NT2/D1 (cell line): ENCODE results near the gene ACO1.

Experiments
- DNase-seq: peaks from one replicate; pipeline ENCODE4 v3.0.0-alpha.2; 2011; ENCODE audit warnings: low read depth, low spot score
- H3K27me3 ChIP-seq: 2 replicates; pipeline ENCODE4 v1.6.0; 2011; ENCODE audit warnings: mild to moderate bottlenecking; ENCODE audit not compliant: insufficient read length, insufficient read depth
- H3K36me3 ChIP-seq: 2 replicates; pipeline ENCODE4 v1.6.1; 2011; ENCODE audit warnings: mild to moderate bottlenecking, low read length, mixed read lengths; ENCODE audit not compliant: insufficient read depth, insufficient read length
- H3K4me1 ChIP-seq: 2 replicates; pipeline ENCODE4 v1.5.1; 2011; ENCODE audit not compliant: insufficient read depth, insufficient read length
- H3K4me3 ChIP-seq: 2 replicates; pipeline ENCODE4 v1.5.1; 2011; ENCODE audit warnings: low read depth; ENCODE audit not compliant: insufficient read length
- H3K9ac ChIP-seq: 2 replicates; pipeline ENCODE4 v1.6.0; 2011; ENCODE audit warnings: low read depth; ENCODE audit not compliant: insufficient read length
- H3K9me3 ChIP-seq: 2 replicates; pipeline ENCODE4 v1.5.1; 2011; ENCODE audit warnings: mild to moderate bottlenecking, low read length; ENCODE audit not compliant: insufficient read depth
- SUZ12 ChIP-seq: IDR thresholded peaks from 2 replicates; pipeline ENCODE4 v1.6.1; 2011; ENCODE audit not compliant: insufficient read length, insufficient read depth; ENCODE audit errors: extremely low read depth
- YY1 ChIP-seq: IDR thresholded peaks from 2 replicates; pipeline ENCODE4 v1.6.1; 2011; ENCODE audit not compliant: insufficient read length, insufficient read depth
- ZNF274 ChIP-seq: IDR thresholded peaks from 2 replicates; pipeline ENCODE4 v1.6.1; 2011; ENCODE audit warnings: mild to moderate bottlenecking, low read depth, low read length

The ACO1 gene

DNA sequence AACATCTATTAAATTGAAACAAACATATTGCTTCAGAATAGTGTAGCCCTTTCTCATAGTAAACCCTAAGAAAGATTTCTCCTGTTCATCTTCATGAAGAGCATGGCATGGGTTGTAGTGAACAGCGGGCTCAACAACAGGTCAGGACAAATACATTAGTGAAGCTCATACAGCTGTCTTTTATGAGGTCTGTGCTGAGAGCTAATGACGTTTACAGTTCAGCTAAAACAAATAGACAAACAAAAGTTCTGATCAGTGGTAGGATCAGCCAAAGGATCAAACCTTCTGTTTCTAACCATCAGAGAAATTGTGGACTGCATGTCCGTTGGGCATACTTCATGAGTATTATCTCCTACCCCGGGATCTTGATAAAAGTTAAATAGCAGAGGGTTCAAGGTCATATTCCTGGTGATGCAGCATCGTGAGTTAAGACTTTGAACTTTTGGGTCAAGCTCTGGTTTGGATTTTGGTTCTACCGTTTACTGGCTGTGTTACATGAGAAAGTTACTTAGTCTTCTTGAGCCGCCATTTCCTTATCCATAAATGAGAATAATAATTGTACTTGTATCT lies 37.9 kb downstream of the ACO1 start:
- Histone ChIP-seq H3K9ac (no peak overlapping the region), H3K36me3 (peaks cover 58% of the 10 kb centered on the region), H3K9me3 (no peaks in the 10 kb centered on the region), H3K27me3 (no peaks in the 10 kb centered on the region), H3K4me3 (no peak overlapping the region), H3K4me1 (no peaks in the 10 kb centered on the region)
- TF ChIP-seq YY1 (no peak), ZNF274 (no peak), SUZ12 (no peak)
- no peak for DNase-seq

GRCh38 chr9:32423371-32423770 lies 38.9 kb downstream of the ACO1 start:
- peaks cover 52% of the 10 kb centered on the region for H3K36me3 ChIP-seq
- H3K9me3 ChIP-seq: no peaks in the 10 kb centered on the region
- H3K9ac ChIP-seq: no peak overlapping the region
- no peaks in the 10 kb centered on the region for H3K27me3 ChIP-seq
- TF ChIP-seq SUZ12 (no peak), ZNF274 (no peak), YY1 (no peak)
- H3K4me3 ChIP-seq: no peak overlapping the region
- no peak for DNase-seq
- H3K4me1 ChIP-seq: no peaks in the 10 kb centered on the region

- Histone ChIP-seq H3K27me3 (no peaks in the 10 kb centered on the region), H3K9ac (no peak overlapping the region), H3K36me3 (peaks cover 55% of the 10 kb centered on the region), H3K4me1 (no peaks in the 10 kb centered on the region), H3K9me3 (no peaks in the 10 kb centered on the region), H3K4me3 (no peak overlapping the region)
- TF ChIP-seq SUZ12 (no peak), YY1 (no peak), ZNF274 (no peak)
- no peak for DNase-seq
Observed at GRCh38 chr9:32424616-32425015, 40.2 kb downstream of the ACO1 start.

DNA sequence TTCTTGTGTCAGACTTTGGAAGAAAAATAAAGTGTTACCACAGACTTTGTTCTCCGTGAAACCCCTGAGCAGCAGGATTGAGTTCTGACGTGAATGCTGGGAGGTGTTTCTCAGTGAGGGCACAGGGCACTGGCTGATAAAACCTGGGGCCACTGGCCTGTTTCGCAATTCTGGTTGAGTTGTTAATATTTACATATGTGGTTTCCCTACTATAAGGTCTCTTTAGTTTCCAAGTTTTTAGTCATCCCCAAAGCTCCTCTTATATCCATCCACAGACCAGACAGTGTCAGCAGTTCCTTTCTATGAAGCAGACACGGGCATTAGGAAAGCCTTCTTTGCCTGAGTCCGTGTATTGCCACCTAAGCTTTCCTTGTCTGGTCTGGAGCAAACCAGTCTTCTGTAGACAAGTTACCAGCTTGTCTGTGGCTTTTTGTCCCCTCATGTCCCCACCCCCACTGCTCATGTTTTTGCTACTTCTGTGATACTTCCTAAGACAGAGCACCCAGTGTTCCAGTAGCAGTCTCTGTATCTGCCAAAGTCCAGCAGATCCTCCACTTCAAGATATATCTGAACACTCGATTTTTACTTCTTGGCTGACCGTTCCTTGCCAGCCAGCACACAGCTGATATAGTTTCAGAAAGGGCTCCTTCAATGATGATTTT lies 42.0 kb downstream of the ACO1 start:
- no peak for TF ChIP-seq ZNF274
- TF ChIP-seq SUZ12: no peak
- TF ChIP-seq YY1: no peak
- peaks cover 49% of the 10 kb centered on the region for H3K36me3 ChIP-seq
- DNase-seq: no peak
- H3K4me1 ChIP-seq: no peaks in the 10 kb centered on the region
- no peaks in the 10 kb centered on the region for H3K9me3 ChIP-seq
- H3K4me3 ChIP-seq: no peak overlapping the region
- H3K9ac ChIP-seq: no peak overlapping the region
- no peaks in the 10 kb centered on the region for H3K27me3 ChIP-seq

- DNase-seq: no peak
- Histone ChIP-seq H3K4me1 (no peaks in the 10 kb centered on the region), H3K9ac (no peak overlapping the region), H3K36me3 (peaks cover 47% of the 10 kb centered on the region), H3K9me3 (no peaks in the 10 kb centered on the region), H3K4me3 (no peak overlapping the region), H3K27me3 (no peaks in the 10 kb centered on the region)
- TF ChIP-seq YY1: no peak
- TF ChIP-seq SUZ12: no peak
- no peak for TF ChIP-seq ZNF274
Observed at GRCh38 chr9:32427111-32427873, 42.8 kb downstream of the ACO1 start.

DNA sequence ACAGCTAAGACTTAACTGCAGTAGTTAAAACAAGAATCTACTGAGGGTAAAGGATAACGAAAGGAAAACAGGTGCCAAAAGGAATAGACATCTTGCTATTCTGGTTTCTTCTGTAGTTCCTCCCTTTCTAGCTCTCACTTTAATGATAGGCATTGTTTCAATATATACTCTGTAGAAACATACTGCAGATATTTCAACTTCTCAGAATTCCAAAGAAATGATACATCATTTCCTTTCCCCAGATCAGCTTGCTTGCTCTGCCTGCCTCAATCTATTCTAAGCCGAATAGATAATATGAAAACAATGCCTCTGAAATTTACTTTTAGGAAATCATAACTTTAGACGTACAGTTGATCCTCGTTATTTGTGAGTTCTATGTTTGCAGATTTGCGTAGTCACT lies 46.3 kb downstream of the ACO1 start:
- no peak for DNase-seq
- peaks cover 58% of the 10 kb centered on the region for H3K36me3 ChIP-seq
- H3K4me1 ChIP-seq: no peaks in the 10 kb centered on the region
- no peaks in the 10 kb centered on the region for H3K9me3 ChIP-seq
- no peak overlapping the region for H3K4me3 ChIP-seq
- TF ChIP-seq ZNF274: no peak
- TF ChIP-seq YY1: no peak
- no peak for TF ChIP-seq SUZ12
- no peak overlapping the region for H3K9ac ChIP-seq
- H3K27me3 ChIP-seq: no peaks in the 10 kb centered on the region

- Histone ChIP-seq H3K36me3 (peaks cover 57% of the 10 kb centered on the region), H3K9ac (no peak overlapping the region), H3K4me3 (no peak overlapping the region), H3K9me3 (no peaks in the 10 kb centered on the region), H3K4me1 (no peaks in the 10 kb centered on the region), H3K27me3 (no peaks in the 10 kb centered on the region)
- TF ChIP-seq SUZ12: no peak
- DNase-seq: no peak
Observed at GRCh38 chr9:32431196-32431595, 46.8 kb downstream of the ACO1 start.
